ENCODE data around the gene DOCK2. TPM values are rescaled to one million over a fixed set of nuclear protein-coding genes. Genes with fewer than 3 reads are reported as not detected.

Gene DOCK2
- polyA plus RNA-seq, 2 of the 4 experiments (the other 2 are of a cell fraction) = 2.1 to 4.6 TPM

DNA sequence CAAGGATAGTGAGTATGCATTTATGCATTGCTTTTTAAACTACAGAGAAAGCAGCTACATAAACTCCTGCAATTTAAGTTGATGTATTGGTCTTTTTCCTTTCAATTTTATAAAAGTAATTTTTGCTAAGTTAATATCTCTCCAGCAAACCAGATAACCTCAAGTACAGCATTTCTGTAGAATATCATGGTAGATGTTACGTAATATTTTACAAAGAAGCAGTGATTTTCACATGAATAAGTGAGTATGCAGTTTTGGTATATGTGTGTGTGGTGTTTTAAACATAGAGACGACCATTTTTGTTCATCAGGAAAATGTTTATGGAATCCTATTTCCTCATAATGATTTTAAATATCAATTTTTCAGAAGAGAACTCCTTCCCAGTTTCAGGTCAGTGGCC is 224.4 kb downstream of the DOCK2 start:
- DNase-seq (ENCODE audit: low read depth in 1 of 2, low spot score in 1 of 2) = no peak
- 68% methylated on average over 2 of the region's 2 CpGs for WGBS (ENCODE audit: missing lambda C conversion rate)
- TF ChIP-seq, protein P1, sequence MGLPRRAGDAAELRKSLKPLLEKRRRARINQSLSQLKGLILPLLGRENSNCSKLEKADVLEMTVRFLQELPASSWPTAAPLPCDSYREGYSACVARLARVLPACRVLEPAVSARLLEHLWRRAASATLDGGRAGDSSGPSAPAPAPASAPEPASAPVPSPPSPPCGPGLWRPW (IDR thresholded peaks at IDR 0.05) = no peak
- TF ChIP-seq TP53 (CRISPR knock-in tag; IDR thresholded peaks at IDR 0.05) = no peak
- TF ChIP-seq HOXB13 (CRISPR knock-in tag; IDR thresholded peaks at IDR 0.05; ENCODE audit: low read depth) = no peak
- no peak for TF ChIP-seq CBX2 (IDR thresholded peaks at IDR 0.05; ENCODE audit: borderline replicate concordance, low read depth)
- TF ChIP-seq JUN (IDR thresholded peaks at IDR 0.05) = no peak
- no peak for TF ChIP-seq HOXA7 (CRISPR knock-in tag; IDR thresholded peaks at IDR 0.05)
- TF ChIP-seq CBX8 (IDR thresholded peaks at IDR 0.05) = no peak
- no peak for TF ChIP-seq CEBPB (IDR thresholded peaks at IDR 0.05)
- TF ChIP-seq FOXS1 (CRISPR knock-in tag; IDR thresholded peaks at IDR 0.05) = no peak
- no peak for TF ChIP-seq SREBF2 (IDR thresholded peaks at IDR 0.05)
- no peak for TF ChIP-seq FOSL2 (IDR thresholded peaks at IDR 0.05)
- no peak for TF ChIP-seq FOSL2 (CRISPR knock-in tag; IDR thresholded peaks at IDR 0.05)
- TF ChIP-seq, protein P2, sequence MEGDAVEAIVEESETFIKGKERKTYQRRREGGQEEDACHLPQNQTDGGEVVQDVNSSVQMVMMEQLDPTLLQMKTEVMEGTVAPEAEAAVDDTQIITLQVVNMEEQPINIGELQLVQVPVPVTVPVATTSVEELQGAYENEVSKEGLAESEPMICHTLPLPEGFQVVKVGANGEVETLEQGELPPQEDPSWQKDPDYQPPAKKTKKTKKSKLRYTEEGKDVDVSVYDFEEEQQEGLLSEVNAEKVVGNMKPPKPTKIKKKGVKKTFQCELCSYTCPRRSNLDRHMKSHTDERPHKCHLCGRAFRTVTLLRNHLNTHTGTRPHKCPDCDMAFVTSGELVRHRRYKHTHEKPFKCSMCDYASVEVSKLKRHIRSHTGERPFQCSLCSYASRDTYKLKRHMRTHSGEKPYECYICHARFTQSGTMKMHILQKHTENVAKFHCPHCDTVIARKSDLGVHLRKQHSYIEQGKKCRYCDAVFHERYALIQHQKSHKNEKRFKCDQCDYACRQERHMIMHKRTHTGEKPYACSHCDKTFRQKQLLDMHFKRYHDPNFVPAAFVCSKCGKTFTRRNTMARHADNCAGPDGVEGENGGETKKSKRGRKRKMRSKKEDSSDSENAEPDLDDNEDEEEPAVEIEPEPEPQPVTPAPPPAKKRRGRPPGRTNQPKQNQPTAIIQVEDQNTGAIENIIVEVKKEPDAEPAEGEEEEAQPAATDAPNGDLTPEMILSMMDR (IDR thresholded peaks at IDR 0.05) = no peak
- TF ChIP-seq EHF (CRISPR knock-in tag; IDR thresholded peaks at IDR 0.05) = no peak
- TF ChIP-seq CHD2 (IDR thresholded peaks at IDR 0.05; ENCODE audit: low read length, partially characterized antibody) = no peak
- TF ChIP-seq TFCP2L1 (CRISPR knock-in tag; IDR thresholded peaks at IDR 0.05) = no peak
- no peak for TF ChIP-seq GATA3 (IDR thresholded peaks at IDR 0.05; ENCODE audit: borderline replicate concordance)
- no peak for TF ChIP-seq JUNB (IDR thresholded peaks at IDR 0.05)
- ChIA-PET POLR2A (no interaction called here), CTCF (interaction anchor here (1.5 kb wide), 1 partner anchor 119 kb away, joined by 6 read pairs; the partner anchor contains the start of gene INSYN2B)
- Histone ChIP-seq H3K9me3 (no peaks in the 10 kb centered on the region), H3K4me1 (peaks cover 9% of the 10 kb centered on the region), H3K27ac (no peak overlapping the region), H3K4me2 (no peak overlapping the region), H3K4me3 (no peak overlapping the region)
- ATAC-seq = no peak
- no peak for FAIRE-seq

DNA sequence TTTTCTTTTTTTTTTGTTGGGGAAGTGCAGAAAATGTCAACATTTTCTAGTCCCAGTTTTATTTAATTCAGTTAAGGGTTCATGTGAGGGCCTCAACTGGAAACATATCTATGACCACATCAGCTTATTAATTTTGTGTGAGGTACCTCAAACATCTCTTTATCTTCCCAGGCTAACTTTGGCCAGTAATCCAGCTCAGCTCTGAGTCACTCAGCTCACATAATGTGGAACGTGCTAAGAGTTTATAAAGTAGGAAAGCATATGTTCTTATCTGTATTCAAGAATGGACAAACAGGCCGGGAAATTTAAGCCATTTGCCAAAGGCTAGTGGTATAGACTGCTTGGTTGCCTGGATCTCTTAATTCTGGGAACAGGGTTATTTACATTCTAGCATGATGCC is 224.9 kb downstream of the DOCK2 start:
- Histone ChIP-seq H3K4me1 (peaks cover 4% of the 10 kb centered on the region), H3K27ac (no peak overlapping the region), H3K4me2 (no peak overlapping the region), H3K9me3 (no peaks in the 10 kb centered on the region), H3K4me3 (no peak overlapping the region)
- CTCF ChIA-PET = interaction anchor here (0.6 to 1.5 kb wide), 4 partner anchors 38 to 1919 kb away, joined by 3 to 6 read pairs (median 4); partner anchors contain the start of gene INSYN2B
- no peak for DNase-seq (ENCODE audit: low read depth in 1 of 2, low spot score in 1 of 2)
- POLR2A ChIA-PET = no interaction called here
- no peak for ATAC-seq
- 67% methylated on average over 2 of the region's 2 CpGs for WGBS (ENCODE audit: missing lambda C conversion rate)
- FAIRE-seq = no peak
- TF ChIP-seq EP300 (IDR thresholded peaks at IDR 0.05) = no peak
- no peak for TF ChIP-seq CEBPB (IDR thresholded peaks at IDR 0.05)

DNA sequence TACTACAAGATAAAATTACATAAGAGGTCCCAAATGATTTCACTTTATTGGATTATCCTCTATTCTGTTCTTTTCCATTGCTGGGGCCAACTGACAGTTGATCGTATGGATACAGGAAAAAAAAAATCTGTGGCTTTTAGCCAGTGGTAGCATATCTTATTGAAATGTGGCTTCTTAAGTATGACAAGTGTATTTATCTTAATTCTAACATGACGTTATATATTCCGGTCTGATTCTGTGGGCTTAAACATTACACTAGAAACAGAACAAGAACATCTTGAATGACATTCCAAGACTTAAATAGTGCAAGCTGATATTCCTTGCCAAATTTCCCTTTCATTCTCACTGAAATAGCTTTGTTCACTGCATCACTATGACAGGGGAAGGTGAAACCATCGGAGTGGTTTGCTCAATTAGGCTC is 225.3 kb downstream of the DOCK2 start:
- H3K27ac ChIP-seq = no peak overlapping the region
- no peak overlapping the region for H3K4me2 ChIP-seq
- TF ChIP-seq FOXS1 (CRISPR knock-in tag; IDR thresholded peaks at IDR 0.05) = no peak
- TF ChIP-seq, protein P3, sequence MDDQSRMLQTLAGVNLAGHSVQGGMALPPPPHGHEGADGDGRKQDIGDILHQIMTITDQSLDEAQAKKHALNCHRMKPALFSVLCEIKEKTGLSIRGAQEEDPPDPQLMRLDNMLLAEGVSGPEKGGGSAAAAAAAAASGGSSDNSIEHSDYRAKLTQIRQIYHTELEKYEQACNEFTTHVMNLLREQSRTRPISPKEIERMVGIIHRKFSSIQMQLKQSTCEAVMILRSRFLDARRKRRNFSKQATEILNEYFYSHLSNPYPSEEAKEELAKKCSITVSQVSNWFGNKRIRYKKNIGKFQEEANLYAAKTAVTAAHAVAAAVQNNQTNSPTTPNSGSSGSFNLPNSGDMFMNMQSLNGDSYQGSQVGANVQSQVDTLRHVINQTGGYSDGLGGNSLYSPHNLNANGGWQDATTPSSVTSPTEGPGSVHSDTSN (IDR thresholded peaks at IDR 0.05) = no peak
- TF ChIP-seq, protein P4, sequence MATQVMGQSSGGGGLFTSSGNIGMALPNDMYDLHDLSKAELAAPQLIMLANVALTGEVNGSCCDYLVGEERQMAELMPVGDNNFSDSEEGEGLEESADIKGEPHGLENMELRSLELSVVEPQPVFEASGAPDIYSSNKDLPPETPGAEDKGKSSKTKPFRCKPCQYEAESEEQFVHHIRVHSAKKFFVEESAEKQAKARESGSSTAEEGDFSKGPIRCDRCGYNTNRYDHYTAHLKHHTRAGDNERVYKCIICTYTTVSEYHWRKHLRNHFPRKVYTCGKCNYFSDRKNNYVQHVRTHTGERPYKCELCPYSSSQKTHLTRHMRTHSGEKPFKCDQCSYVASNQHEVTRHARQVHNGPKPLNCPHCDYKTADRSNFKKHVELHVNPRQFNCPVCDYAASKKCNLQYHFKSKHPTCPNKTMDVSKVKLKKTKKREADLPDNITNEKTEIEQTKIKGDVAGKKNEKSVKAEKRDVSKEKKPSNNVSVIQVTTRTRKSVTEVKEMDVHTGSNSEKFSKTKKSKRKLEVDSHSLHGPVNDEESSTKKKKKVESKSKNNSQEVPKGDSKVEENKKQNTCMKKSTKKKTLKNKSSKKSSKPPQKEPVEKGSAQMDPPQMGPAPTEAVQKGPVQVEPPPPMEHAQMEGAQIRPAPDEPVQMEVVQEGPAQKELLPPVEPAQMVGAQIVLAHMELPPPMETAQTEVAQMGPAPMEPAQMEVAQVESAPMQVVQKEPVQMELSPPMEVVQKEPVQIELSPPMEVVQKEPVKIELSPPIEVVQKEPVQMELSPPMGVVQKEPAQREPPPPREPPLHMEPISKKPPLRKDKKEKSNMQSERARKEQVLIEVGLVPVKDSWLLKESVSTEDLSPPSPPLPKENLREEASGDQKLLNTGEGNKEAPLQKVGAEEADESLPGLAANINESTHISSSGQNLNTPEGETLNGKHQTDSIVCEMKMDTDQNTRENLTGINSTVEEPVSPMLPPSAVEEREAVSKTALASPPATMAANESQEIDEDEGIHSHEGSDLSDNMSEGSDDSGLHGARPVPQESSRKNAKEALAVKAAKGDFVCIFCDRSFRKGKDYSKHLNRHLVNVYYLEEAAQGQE (IDR thresholded peaks at IDR 0.05) = no peak
- TF ChIP-seq PHF8 (IDR thresholded peaks at IDR 0.05; ENCODE audit: borderline replicate concordance, low read depth) = no peak
- TF ChIP-seq HDAC2 (IDR thresholded peaks at IDR 0.05) = no peak
- TF ChIP-seq CBX2 (IDR thresholded peaks at IDR 0.05; ENCODE audit: borderline replicate concordance, low read depth) = no peak
- no peak for TF ChIP-seq ZNF302 (CRISPR knock-in tag; IDR thresholded peaks at IDR 0.05)
- no peak for TF ChIP-seq TP53 (CRISPR knock-in tag; IDR thresholded peaks at IDR 0.05)
- no peak for TF ChIP-seq EHMT2 (IDR thresholded peaks at IDR 0.05; ENCODE audit: low read depth)
- TF ChIP-seq, protein P5, sequence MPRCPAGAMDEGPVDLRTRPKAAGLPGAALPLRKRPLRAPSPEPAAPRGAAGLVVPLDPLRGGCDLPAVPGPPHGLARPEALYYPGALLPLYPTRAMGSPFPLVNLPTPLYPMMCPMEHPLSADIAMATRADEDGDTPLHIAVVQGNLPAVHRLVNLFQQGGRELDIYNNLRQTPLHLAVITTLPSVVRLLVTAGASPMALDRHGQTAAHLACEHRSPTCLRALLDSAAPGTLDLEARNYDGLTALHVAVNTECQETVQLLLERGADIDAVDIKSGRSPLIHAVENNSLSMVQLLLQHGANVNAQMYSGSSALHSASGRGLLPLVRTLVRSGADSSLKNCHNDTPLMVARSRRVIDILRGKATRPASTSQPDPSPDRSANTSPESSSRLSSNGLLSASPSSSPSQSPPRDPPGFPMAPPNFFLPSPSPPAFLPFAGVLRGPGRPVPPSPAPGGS (IDR thresholded peaks at IDR 0.05) = no peak
- TF ChIP-seq FOSB (CRISPR knock-in tag; IDR thresholded peaks at IDR 0.05) = no peak
- TF ChIP-seq EHF (CRISPR knock-in tag; IDR thresholded peaks at IDR 0.05) = no peak
- no peak for TF ChIP-seq ESRRA (IDR thresholded peaks at IDR 0.05; ENCODE audit: borderline replicate concordance, low read length)
- no peak for TF ChIP-seq HOXB5 (CRISPR knock-in tag; IDR thresholded peaks at IDR 0.05)
- no peak for TF ChIP-seq SREBF2 (IDR thresholded peaks at IDR 0.05)
- ATAC-seq = no peak
- no peaks in the 10 kb centered on the region for H3K9me3 ChIP-seq
- DNase-seq (ENCODE audit: low read depth in 1 of 2, low spot score in 1 of 2) = no peak
- H3K4me3 ChIP-seq = no peak overlapping the region
- H3K4me1 ChIP-seq = no peaks in the 10 kb centered on the region; the same call in 2 of the 3 replicates
- ChIA-PET POLR2A (no interaction called here), CTCF (interaction anchor here (0.6 to 1.5 kb wide), 4 partner anchors 38 to 1919 kb away, joined by 3 to 6 read pairs (median 4); partner anchors contain the start of gene INSYN2B)
- WGBS (ENCODE audit: missing lambda C conversion rate) = 80% methylated on average over 4 of the region's 4 CpGs
- FAIRE-seq = no peak

Measured in A549 (cell line).